Keratinocyte (primary cell): ENCODE measurements around the gene FAM221B. TPM values are rescaled to one million over a fixed set of nuclear protein-coding genes. Genes with fewer than 3 reads are reported as not detected.

Source experiments
- DNase-seq: peaks from one replicate; pipeline ENCODE4 v3.0.0-alpha.2; 2011; ENCODE audit warnings: low read depth, missing footprints, low spot score
- FAIRE-seq: peaks from 2 replicates; lab custom pipeline; 2011; peaks lifted over from hg19 to GRCh38; lab: Jason Lieb, UNC
- H2AFZ ChIP-seq: 2 replicates; pipeline ENCODE4 v1.6.0; 2012; ENCODE audit warnings: low read length, control low read depth, inconsistent platforms; ENCODE audit not compliant: control insufficient read depth
- H3K27ac ChIP-seq: 2 replicates; pipeline ENCODE4 v1.5.1; 2011; ENCODE audit warnings: low read length; ENCODE audit not compliant: control insufficient read depth, insufficient read depth
- H3K27me3 ChIP-seq: 3 replicates; pipeline ENCODE4 v1.6.0; 2011; ENCODE audit warnings: low read length; ENCODE audit not compliant: control insufficient read depth, insufficient read depth; ENCODE audit errors: extremely low read depth
- H3K36me3 ChIP-seq, 2 experiments: 2 replicates in 1 of 2; 3 replicates in 1 of 2; pipeline ENCODE4 v1.5.1; 2011; ENCODE audit warnings: low read length in 2 of 2, mild to moderate bottlenecking in 1 of 2; ENCODE audit not compliant: control insufficient read depth in 2 of 2, insufficient read depth in 2 of 2; ENCODE audit errors: extremely low read depth in 1 of 2
- H3K4me1 ChIP-seq: 3 replicates; pipeline ENCODE4 v1.5.1; 2011; ENCODE audit warnings: low read length; ENCODE audit not compliant: control insufficient read depth, insufficient read depth; ENCODE audit errors: extremely low read depth
- H3K4me2 ChIP-seq: 3 replicates; pipeline ENCODE4 v1.6.0; 2011; ENCODE audit warnings: low read depth, low read length; ENCODE audit not compliant: control insufficient read depth, insufficient read depth; ENCODE audit errors: extremely low read depth
- H3K4me3 ChIP-seq, 3 experiments: fragments of 200-600 bp in 1 of 3; sonication (generic) in 1 of 3; 2 replicates in 2 of 3; 3 replicates in 1 of 3; pipeline ENCODE4 v1.5.1; 2011 to 2016; ENCODE audit warnings: low read length in 3 of 3, mild to moderate bottlenecking in 3 of 3, control low read depth in 2 of 3, inconsistent platforms in 1 of 3, low read depth in 1 of 3, mixed read lengths in 1 of 3, mixed run types in 1 of 3, moderate library complexity in 1 of 3; ENCODE audit not compliant: control insufficient read depth in 2 of 3, insufficient read depth in 2 of 3; ENCODE audit errors: extremely low read depth in 1 of 3
- H3K79me2 ChIP-seq: 2 replicates; pipeline ENCODE4 v1.6.0; 2012; ENCODE audit warnings: low read length; ENCODE audit not compliant: control insufficient read depth, insufficient read depth
- H3K9ac ChIP-seq: 3 replicates; pipeline ENCODE4 v1.6.0; 2011; ENCODE audit warnings: low read length; ENCODE audit not compliant: control insufficient read depth, insufficient read depth; ENCODE audit errors: extremely low read depth
- H3K9me1 ChIP-seq: 3 replicates; pipeline ENCODE4 v1.6.0; 2011; ENCODE audit warnings: low read length; ENCODE audit not compliant: control insufficient read depth, insufficient read depth; ENCODE audit errors: extremely low read depth
- H3K9me3 ChIP-seq: 2 replicates; pipeline ENCODE4 v1.5.1; 2012; ENCODE audit warnings: low read depth, low read length; ENCODE audit not compliant: control insufficient read depth
- H4K20me1 ChIP-seq: 3 replicates; pipeline ENCODE4 v1.6.0; 2011; ENCODE audit warnings: low read length; ENCODE audit not compliant: control insufficient read depth, insufficient read depth; ENCODE audit errors: extremely low read depth
- CTCF ChIP-seq, 3 experiments: IDR thresholded peaks in 1 of 3; conservative IDR thresholded peaks in 1 of 3; optimal IDR thresholded peaks in 1 of 3; 2 replicates in 2 of 3; 3 replicates in 1 of 3; pipeline versions ENCODE3 to v1.5.1; 2011; ENCODE audit warnings: low read length in 3 of 3, mild to moderate bottlenecking in 3 of 3, moderate library complexity in 2 of 3, control low read depth in 1 of 3, inconsistent platforms in 1 of 3; ENCODE audit not compliant: insufficient read depth in 2 of 3; ENCODE audit errors: extremely low read depth in 1 of 3
- EZH2 ChIP-seq: IDR thresholded peaks from one replicate; pipeline ENCODE4 v1.6.1; 2012; ENCODE audit warnings: inconsistent platforms, mild to moderate bottlenecking, low read length, moderate library complexity
- dilution Hi-C: fragments of 300-500 bp; cut with MboI; formaldehyde crosslinking; loops from one replicate; pipeline ENCODE4 v1.7.0; 2020; ENCODE audit warnings: low sequenced_read_pairs; ENCODE audit not compliant: extremely low pct_ligation_motif_present
- polyA plus RNA-seq, 5 experiments: library from polyadenylated mRNA; depleted of rRNA in 3 of 5; stranded (reverse) in 3 of 5; stranded (forward) in 1 of 5; unstranded in 1 of 5; fragments of >200 nt; gene quantifications; 1 replicate in 1 of 5; 2 replicates in 3 of 5; 3 replicates in 1 of 5; pipeline versions ENCODE4 v1.2.1 to v1.2.3, GENCODE V29; 2011 to 2012; ENCODE audit warnings: missing spikeins in 2 of 5, low read depth in 1 of 5, low replicate concordance in 1 of 5

Gene FAM221B
- polyA plus RNA-seq, 1 donor (not counting 4 experiments of a cell fraction or from before 2014, with no cell fraction given), result not detected

GRCh38 chr9:35810122-35810521, 18.4 kb downstream of the FAM221B start:
- no peak overlapping the region for H2AFZ ChIP-seq
- TF ChIP-seq EZH2 (no peak), CTCF (optimal IDR thresholded peaks at IDR 0.05 in 1 of 3, IDR thresholded peaks at IDR 0.05 in 1 of 3, conservative IDR thresholded peaks at IDR 0.05 in 1 of 3; ENCODE audit: extremely low read depth in 1 of 3, insufficient read depth in 2 of 3, low read length in 3 of 3) (no peak)
- H3K27me3 ChIP-seq, result no peaks in the 10 kb centered on the region
- H3K9me1 ChIP-seq, result no peaks in the 10 kb centered on the region
- FAIRE-seq, result no peak
- no peak overlapping the region for H3K4me3 ChIP-seq
- DNase-seq, result no peak
- H3K4me1 ChIP-seq, result peaks cover 18% of the 10 kb centered on the region
- H3K9me3 ChIP-seq, result no peaks in the 10 kb centered on the region
- H3K4me2 ChIP-seq, result no peak overlapping the region
- dilution Hi-C loops, result no loop called here
- no peak overlapping the region for H3K27ac ChIP-seq
- no peak overlapping the region for H3K9ac ChIP-seq
- no peaks in the 10 kb centered on the region for H3K79me2 ChIP-seq
- no peaks in the 10 kb centered on the region for H4K20me1 ChIP-seq
- H3K36me3 ChIP-seq, result no peaks in the 10 kb centered on the region

GRCh38 chr9:35808433-35808832, 20.1 kb downstream of the FAM221B start:
- Histone ChIP-seq H3K9me3 (no peaks in the 10 kb centered on the region), H3K4me1 (peaks cover 10% of the 10 kb centered on the region), H3K27me3 (no peaks in the 10 kb centered on the region), H3K36me3 (no peaks in the 10 kb centered on the region), H4K20me1 (no peaks in the 10 kb centered on the region), H3K9ac (no peak overlapping the region), H3K4me3 (no peak overlapping the region), H3K9me1 (no peaks in the 10 kb centered on the region), H3K4me2 (no peak overlapping the region), H3K79me2 (no peaks in the 10 kb centered on the region), H3K27ac (no peak overlapping the region), H2AFZ (no peak overlapping the region)
- DNase-seq (no peak), FAIRE-seq (no peak)
- dilution Hi-C loops, result no loop called here
- TF ChIP-seq EZH2, result no peak
- TF ChIP-seq CTCF (optimal IDR thresholded peaks at IDR 0.05 in 1 of 3, IDR thresholded peaks at IDR 0.05 in 1 of 3, conservative IDR thresholded peaks at IDR 0.05 in 1 of 3; ENCODE audit: extremely low read depth in 1 of 3, insufficient read depth in 2 of 3, low read length in 3 of 3), result no peak
